Frontal cortex (tissue), 4 donors: ENCODE results near the gene CST7. TPM values are rescaled to one million over a fixed set of nuclear protein-coding genes. Genes with fewer than 3 reads are reported as not detected.

ENCODE experiments used
- DNase-seq, 2 donors: peaks; one replicate each; pipeline ENCODE4 v3.0.0; 2012; ENCODE audit warnings: low spot score in 2 of 2
- FAIRE-seq: peaks from 2 replicates; lab custom pipeline; 2012; peaks lifted over from hg19 to GRCh38; lab: Jason Lieb, UNC
- total RNA-seq: library from RNA; depleted of rRNA; stranded (reverse); fragments of >200 nt; gene quantifications from one replicate; pipeline ENCODE4 v1.2.3, GENCODE V29; 2014
- donor health status: control.
- donor health status: control.
- donor health status: control.

CST7 gene
- total RNA-seq, 1 donor from 2014 or later: not detected

GRCh38 chr20:24980291-24981053 lies 31.4 kb downstream of the CST7 start:
- no peak for FAIRE-seq
- DNase-seq: no peak

GRCh38 chr20:24981282-24981681 lies 32.2 kb downstream of the CST7 start:
- FAIRE-seq (no peak), DNase-seq (no peak)

GRCh38 chr20:24981790-24982189 lies 32.7 kb downstream of the CST7 start:
- FAIRE-seq: no peak
- no peak for DNase-seq

GRCh38 chr20:24983896-24984295 lies 34.8 kb downstream of the CST7 start:
- FAIRE-seq: no peak
- DNase-seq: no peak

DNA sequence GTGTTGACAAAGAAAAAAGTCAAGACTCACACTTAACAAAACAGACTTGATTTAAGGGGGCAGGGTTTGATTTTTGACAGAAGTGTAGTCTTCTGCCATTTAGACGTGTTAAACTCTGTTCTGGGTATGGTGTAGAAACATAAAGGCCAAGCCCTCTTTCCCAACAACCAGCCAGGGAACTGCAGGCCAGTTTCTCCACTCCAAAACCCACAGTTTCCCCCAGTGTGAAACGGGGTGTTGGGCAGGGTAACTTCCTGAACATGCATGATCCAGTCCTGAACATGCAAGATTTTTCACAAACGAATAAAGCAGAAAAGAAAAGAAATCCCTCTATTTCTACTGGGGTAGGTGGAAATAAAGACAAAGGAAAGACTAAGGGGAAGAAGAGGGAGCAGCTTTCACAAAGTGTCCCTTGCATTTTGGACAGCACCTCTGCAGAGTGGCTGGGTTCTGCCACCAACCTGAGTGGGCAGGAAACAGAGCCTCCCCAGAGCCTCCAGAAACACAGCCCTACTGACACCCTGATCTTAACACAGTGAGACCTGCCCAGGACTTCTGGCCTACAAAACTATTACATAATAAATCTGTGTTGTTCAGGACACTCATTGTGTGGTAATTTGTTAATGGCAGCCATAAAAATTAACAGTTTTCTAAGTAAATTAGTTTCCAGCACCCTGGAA lies 36.0 kb downstream of the CST7 start:
- no peak for FAIRE-seq
- DNase-seq: no peak

DNA sequence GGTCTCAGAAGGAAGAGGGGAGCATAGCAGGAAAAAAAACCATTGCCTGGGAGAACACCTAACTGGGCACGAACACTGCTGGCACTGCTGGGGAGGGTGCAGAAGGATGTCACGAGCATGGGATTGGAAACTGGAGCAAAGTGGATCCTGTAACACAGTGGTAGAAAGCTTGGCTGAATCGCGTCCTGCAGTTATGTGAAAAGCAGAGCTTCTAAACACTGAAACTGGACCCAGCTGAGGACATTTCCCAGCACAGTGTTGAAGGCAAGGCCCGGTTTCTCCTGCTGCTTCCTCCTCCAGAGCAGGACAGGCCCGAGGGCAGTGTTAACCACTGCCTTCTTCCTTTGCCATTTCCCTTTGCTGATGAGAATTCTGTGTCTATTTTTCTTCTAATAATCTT lies 36.7 kb downstream of the CST7 start:
- DNase-seq (no peak), FAIRE-seq (no peak)

DNA sequence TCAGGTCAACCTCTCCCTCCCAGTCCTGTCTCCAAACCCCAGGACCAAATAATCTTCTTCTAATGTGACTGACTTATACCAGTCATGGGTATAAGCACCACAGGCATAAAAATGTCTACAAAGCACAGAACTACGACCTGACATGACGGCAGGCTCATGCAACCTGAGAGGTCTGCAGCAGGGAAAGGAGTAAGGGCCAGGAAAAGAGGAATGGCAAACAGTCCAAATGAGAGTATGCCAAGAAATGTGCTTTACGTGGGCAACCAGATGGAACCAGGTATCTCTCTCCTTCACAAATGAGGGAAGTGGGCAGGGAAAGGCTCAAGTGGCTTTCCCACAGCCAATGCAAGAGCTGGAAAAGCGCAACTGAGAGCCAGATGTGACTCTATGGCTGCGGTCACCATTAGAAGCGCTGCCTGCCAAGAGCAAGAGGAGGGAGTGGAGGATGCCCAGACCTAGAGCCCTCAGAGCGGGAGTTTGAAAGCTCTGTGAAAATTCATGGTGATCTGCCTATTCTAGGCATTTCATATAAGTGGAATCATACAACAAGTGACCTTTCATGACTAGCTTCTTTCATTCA lies 37.5 kb downstream of the CST7 start:
- FAIRE-seq (no peak), DNase-seq (no peak)

GRCh38 chr20:24987244-24987643 lies 38.2 kb downstream of the CST7 start:
- no peak for FAIRE-seq
- DNase-seq: no peak

GRCh38 chr20:24987873-24988835 lies 39.1 kb downstream of the CST7 start:
- FAIRE-seq: no peak

DNA sequence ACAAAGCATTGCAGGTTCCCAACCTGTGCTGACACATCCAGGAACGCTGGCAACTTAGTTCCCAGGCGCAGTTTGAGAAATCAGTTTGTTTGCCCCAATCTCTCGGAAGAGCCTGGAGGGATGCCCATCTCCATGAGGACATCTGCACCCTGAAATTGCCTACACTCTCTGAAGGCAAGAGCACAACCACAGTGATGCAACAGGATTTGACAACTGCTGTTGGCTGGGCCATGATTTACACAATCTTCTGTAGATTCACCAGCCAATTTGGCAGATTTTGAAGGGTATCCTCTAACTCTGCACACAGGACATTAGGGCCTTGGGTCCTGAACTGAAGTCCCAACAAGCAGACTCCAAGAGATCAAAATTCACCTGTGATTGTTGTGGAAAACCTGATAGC lies 40.1 kb downstream of the CST7 start:
- DNase-seq (no peak), FAIRE-seq (no peak)

More at GRCh38 chr20:24987873-24988835, 39.1 kb downstream of the CST7 start:
- no peak for DNase-seq

GRCh38 chr20:24990810-24991252 lies 41.8 kb downstream of the CST7 start:
- FAIRE-seq: no peak
- DNase-seq: no peak

DNA sequence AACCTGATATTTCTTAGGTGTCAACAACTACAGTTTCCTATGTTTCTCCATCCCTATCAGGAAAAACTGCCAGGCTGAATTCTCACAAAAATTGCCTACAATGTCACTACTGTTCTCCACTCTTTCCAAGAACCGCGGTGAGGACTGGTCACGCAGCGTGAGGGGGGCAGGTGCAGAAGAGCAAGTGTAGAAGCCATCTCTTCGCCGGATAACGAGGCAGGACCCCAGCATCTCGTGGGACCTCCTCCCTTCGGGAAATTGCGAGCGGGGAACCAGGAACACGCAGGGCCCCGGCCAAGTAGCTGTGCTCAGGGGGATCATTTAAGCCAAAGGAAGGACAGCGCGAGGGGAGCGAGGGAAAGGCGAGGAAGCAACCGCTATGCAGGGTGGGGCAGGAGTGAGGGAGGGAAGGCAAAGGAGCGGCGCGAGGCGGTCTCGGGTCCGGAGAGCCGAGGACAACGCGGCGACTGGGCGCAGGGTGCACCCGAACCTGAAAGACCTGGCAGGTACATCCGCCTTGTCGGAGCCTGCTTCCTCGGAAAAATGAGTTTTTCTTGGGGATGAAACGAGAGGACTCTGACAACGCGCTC lies 42.9 kb downstream of the CST7 start:
- FAIRE-seq (no peak), DNase-seq (no peak)

DNA sequence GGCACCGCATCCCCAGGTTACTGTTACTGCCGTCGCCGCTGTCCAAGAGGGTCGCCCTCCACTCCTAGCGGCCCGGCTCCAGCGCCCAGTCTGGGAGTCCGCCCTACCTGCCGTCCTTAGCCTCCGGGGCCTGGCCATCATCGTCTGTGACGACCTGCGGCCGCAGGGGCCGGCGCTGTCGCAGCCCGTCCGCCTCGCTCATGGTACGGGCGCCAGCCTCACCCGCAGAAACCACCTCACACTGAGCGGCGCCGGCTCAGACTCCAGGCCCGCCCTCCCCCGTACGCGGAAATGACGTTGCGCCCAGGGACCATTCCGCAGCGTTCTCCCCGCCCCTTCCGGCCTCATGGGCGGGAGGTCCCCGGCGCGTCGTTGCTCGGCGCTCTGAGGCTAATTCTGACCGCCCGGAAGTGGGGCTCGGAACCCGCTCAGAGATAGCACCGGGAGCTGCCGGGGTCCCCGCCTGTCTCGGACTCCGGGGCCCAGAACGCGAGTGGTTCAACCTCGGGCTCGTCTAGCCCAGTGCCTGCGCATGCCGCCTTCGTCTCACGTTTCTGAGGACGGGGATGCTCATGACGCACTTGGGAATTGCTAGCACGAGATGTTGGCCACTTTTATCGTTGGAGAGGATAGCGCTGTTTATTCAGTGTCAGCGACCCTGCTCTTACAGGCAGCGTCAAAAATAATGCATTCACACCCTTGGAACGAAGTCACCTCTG lies 43.6 kb downstream of the CST7 start, which contains the start of gene APMAP:
APMAP (minus strand) TSS at position 265 of the 719 bp plus-strand sequence; CDS start at position 202, 63 bp downstream.
- FAIRE-seq (no peak), DNase-seq (peak; percentile 87 to 96)

- FAIRE-seq: no peak
Measured at GRCh38 chr20:24993337-24994185, 44.5 kb downstream of the CST7 start.

DNA sequence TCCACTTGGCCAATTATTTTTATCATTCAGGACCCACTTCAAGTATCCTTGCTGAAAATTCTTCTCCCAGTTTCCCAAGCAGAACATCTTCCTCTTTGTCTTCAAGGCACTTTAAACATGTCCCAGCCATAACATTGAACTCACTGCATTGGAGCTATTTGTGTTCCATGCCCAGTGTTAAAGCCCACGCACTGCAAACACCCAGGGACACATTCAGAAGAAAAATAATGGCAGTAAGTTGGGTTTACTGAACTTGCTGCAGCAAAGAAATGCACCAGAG lies 45.1 kb downstream of the CST7 start:
- no peak for DNase-seq
- FAIRE-seq: no peak

More at GRCh38 chr20:24993337-24994185, 44.5 kb downstream of the CST7 start:
- peak; percentile 40 to 61 for DNase-seq

DNA sequence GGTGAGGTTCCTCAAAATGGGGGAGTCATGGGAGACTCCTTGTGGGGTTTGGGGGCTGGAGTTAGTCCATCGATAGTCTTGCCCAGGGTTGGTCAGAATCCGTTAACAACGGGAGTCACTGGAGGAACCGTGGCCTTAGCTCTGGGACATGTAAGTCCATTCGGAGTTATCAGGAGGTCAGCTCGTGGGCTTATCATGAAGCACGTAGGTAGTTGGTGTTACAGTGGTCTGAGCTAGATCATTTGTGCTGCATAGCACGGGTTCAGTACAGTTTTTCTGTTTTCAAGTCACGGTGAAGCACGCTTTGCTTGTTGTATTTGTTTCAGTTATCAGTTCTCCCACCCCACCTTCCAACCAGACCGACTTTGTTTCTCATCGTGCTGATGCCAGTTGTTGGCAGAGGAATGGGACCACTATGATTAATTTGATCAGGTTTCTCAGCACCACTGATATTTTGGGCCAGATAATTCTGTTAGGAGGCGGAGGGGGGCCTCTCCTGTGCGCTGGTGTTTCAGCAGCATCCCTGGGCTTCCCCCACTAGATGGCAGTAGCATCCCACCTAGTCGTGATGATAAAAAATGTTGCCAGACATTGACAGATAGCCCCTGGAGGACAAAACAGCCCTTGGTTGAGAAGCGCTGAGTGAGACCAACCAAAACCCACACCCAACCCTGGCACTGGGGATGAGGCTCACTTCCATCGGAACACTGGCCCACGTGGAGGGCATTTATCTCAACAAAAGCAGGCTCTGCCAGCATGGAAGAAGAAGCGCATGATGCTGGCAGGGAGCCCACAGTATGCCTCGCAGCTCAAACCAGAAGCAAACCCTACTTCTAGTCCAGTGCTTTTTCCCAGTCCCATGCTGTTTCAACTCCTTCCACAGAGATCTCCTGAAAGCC lies 45.6 kb downstream of the CST7 start:
- FAIRE-seq (no peak), DNase-seq (peak; percentile 68 to 69)
